DMS79 (cell line): ENCODE measurements around the gene ARHGAP32.
"Not testable (repeated sequence)": the region's sequence is repeated elsewhere in the genome, so short reads cannot be mapped to it uniquely, and the experiment has no call there.

Source experiments
- DNase-seq: peaks from one replicate; lab custom pipeline; 2025; lab: John Stamatoyannopoulos, UW

ARHGAP32 gene

GRCh38 chr11:128933481-128934178, 258.5 kb downstream of the ARHGAP32 start:
- no peak for DNase-seq

- no peak for DNase-seq
Measured at GRCh38 chr11:128931668-128932067, 260.5 kb downstream of the ARHGAP32 start.

GRCh38 chr11:128931066-128931465, 261.1 kb downstream of the ARHGAP32 start:
- DNase-seq = no peak

GRCh38 chr11:128929991-128930390, 262.1 kb downstream of the ARHGAP32 start:
- no peak for DNase-seq

- no peak for DNase-seq
Measured at GRCh38 chr11:128929468-128929867, 262.7 kb downstream of the ARHGAP32 start.

GRCh38 chr11:128928400-128928799, 263.7 kb downstream of the ARHGAP32 start:
- DNase-seq = no peak

- no peak for DNase-seq
Measured at GRCh38 chr11:128927683-128928336, 264.3 kb downstream of the ARHGAP32 start.

- no peak for DNase-seq
Measured at GRCh38 chr11:128927108-128927461, 265.0 kb downstream of the ARHGAP32 start.

- no peak for DNase-seq
Measured at GRCh38 chr11:128926437-128927107, 265.6 kb downstream of the ARHGAP32 start.

- DNase-seq = no peak
Measured at GRCh38 chr11:128926000-128926399, 266.1 kb downstream of the ARHGAP32 start.

- no peak for DNase-seq
Measured at GRCh38 chr11:128925250-128925600, 266.9 kb downstream of the ARHGAP32 start.

- no peak for DNase-seq
Measured at GRCh38 chr11:128924510-128925249, 267.4 kb downstream of the ARHGAP32 start.

- no peak for DNase-seq
Measured at GRCh38 chr11:128924104-128924503, 268.0 kb downstream of the ARHGAP32 start.

GRCh38 chr11:128921793-128922192, 270.3 kb downstream of the ARHGAP32 start:
- DNase-seq = no peak

- DNase-seq = no peak
Measured at GRCh38 chr11:128920666-128921065, 271.5 kb downstream of the ARHGAP32 start.

- not testable (repeated sequence) for DNase-seq
Measured at GRCh38 chr11:128919635-128920034, 272.5 kb downstream of the ARHGAP32 start.

GRCh38 chr11:128919216-128919615, 272.9 kb downstream of the ARHGAP32 start:
- no peak for DNase-seq

- DNase-seq = no peak
Measured at GRCh38 chr11:128917144-128917724, 274.9 kb downstream of the ARHGAP32 start.

GRCh38 chr11:128916681-128917080, 275.4 kb downstream of the ARHGAP32 start:
- DNase-seq = no peak

- no peak for DNase-seq
Measured at GRCh38 chr11:128916037-128916572, 276.0 kb downstream of the ARHGAP32 start.

- DNase-seq = no peak
Measured at GRCh38 chr11:128915149-128915521, 277.0 kb downstream of the ARHGAP32 start.
